HG03066 (cell line): ENCODE data around the gene CDH24.
A peak's percentile ranks its signal among the peaks of the same experiment; 100 is the strongest.

ENCODE experiments used
- ATAC-seq: cut with Tn5 transposase; IDR thresholded peaks from one replicate; pipeline ENCODE4 v1.9.1; 2021; ENCODE audit warnings: low read depth; ENCODE audit not compliant: unreplicated experiment

Gene CDH24

GRCh38 chr14:23090254-23090636 lies 32.9 kb upstream of the CDH24 start:
- no peak for ATAC-seq

- no peak for ATAC-seq
These were observed 32.4 kb upstream of the CDH24 start for GRCh38 chr14:23089498-23090253.

- ATAC-seq: no peak
These were observed 29.2 kb upstream of the CDH24 start for GRCh38 chr14:23086565-23086964.

GRCh38 chr14:23085458-23085857 lies 28.1 kb upstream of the CDH24 start:
- ATAC-seq: no peak

GRCh38 chr14:23080474-23080873 lies 23.2 kb upstream of the CDH24 start:
- no peak for ATAC-seq

GRCh38 chr14:23079716-23080115 lies 22.4 kb upstream of the CDH24 start:
- no peak for ATAC-seq

- no peak for ATAC-seq
These were observed 21.4 kb upstream of the CDH24 start for GRCh38 chr14:23078692-23079116.

GRCh38 chr14:23077962-23078361 lies 20.6 kb upstream of the CDH24 start:
- no peak for ATAC-seq

GRCh38 chr14:23076785-23077408 lies 19.6 kb upstream of the CDH24 start:
- ATAC-seq: no peak

- ATAC-seq: no peak
These were observed 17.6 kb upstream of the CDH24 start for GRCh38 chr14:23074906-23075305.

GRCh38 chr14:23071921-23072539 lies 14.7 kb upstream of the CDH24 start:
- no peak for ATAC-seq

GRCh38 chr14:23071244-23071920 lies 14.1 kb upstream of the CDH24 start:
- peak; percentile 80 for ATAC-seq

- ATAC-seq: no peak
These were observed 13.2 kb upstream of the CDH24 start for GRCh38 chr14:23070262-23071129.

- no peak for ATAC-seq
These were observed 12.1 kb upstream of the CDH24 start for GRCh38 chr14:23069413-23069806.

- ATAC-seq: peak; percentile 61
These were observed 11.6 kb upstream of the CDH24 start for GRCh38 chr14:23068789-23069412.

GRCh38 chr14:23067847-23068788 lies 10.8 kb upstream of the CDH24 start:
- ATAC-seq: no peak

- ATAC-seq: no peak
These were observed 9.8 kb upstream of the CDH24 start for GRCh38 chr14:23066855-23067744.

- ATAC-seq: no peak
These were observed 9.0 kb upstream of the CDH24 start for GRCh38 chr14:23066368-23066767.
